Activated CD4-positive, alpha-beta T cell treated with anti-CD3 and anti-CD28 coated beads for 1 hour (primary cell): ENCODE results near the gene FBXL20.
"Not testable (repeated sequence)": the region's sequence is repeated elsewhere in the genome, so short reads cannot be mapped to it uniquely, and the experiment has no call there.

Source experiments
- DNase-seq: peaks from one replicate; pipeline ENCODE4 v3.0.0-alpha.2; 2020

FBXL20 gene

DNA sequence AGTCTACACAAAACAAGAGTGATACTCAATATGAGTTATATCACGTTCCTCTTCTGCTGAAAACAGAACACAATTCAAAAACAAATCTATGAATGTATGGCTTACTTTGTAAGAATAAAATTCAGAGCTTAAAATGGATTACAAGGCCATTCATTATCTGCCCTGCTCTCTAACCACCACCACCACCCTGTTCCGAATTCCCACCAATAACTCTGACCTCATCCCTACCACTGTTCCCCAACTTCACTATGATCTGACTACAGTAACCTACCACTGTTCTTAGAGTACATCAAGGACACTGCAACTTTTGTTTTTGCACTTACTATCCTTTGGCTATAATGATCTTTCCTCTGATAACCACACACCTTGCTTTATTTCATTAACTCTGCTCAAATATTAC, 21.3 kb downstream of the FBXL20 start:
- DNase-seq = no peak

DNA sequence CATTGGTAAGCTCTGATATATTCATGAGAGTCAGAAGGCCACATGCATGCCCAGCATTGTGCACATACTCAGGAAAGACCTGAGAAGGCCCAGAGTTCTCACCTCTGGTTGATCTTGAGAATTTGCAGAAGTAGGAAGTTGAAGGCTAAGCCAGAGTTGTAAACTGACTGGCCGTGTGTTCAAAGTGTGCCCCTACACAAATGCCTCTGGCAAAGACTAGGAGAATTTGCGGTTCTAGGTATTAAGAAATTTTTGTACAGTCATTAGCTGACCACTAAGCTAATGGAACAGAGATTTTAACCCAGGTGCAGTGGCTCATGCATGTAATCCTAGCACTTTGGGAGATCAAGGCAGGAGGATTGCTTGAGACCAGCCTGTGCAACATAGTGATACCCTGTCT, 25.0 kb downstream of the FBXL20 start:
- DNase-seq = no peak

DNA sequence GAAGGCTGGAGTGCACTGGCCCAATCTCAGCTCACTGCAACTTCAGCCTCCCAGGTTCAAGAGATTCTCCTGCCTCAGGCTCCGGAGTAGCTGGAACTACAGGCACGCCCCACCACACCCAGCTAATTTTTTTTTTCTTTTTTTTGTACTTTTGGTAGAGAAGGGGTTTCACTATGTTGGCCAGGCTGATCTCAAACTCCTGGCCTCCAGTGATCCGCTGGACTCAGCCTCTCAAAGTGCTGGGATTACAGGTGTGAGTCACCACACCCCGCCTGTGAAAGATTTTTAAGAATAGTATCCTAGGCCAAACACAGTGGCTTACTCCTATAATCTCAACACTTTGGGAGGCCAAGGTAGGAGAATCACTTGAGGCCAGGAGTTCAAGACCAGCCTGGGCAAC, 33.6 kb downstream of the FBXL20 start:
- not testable (repeated sequence) for DNase-seq

DNA sequence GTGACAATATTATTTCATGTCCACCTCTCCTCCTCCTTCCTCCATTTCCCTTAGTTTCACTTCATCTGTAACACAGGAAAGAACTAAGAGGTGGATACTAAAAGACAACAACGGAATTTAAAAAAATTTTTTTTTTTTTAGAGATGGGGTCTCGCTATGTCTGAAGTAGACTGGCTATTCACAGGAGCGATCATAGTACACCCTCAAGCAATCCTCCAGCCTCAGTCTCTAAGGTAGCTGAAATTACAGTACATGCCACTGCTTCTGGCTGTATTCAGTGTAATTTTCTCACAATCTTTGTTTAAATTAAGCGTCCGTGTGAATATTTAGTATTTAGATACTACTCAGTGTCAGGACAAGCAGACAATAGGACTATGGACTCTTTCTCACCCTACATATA, 35.6 kb downstream of the FBXL20 start:
- DNase-seq = no peak

DNA sequence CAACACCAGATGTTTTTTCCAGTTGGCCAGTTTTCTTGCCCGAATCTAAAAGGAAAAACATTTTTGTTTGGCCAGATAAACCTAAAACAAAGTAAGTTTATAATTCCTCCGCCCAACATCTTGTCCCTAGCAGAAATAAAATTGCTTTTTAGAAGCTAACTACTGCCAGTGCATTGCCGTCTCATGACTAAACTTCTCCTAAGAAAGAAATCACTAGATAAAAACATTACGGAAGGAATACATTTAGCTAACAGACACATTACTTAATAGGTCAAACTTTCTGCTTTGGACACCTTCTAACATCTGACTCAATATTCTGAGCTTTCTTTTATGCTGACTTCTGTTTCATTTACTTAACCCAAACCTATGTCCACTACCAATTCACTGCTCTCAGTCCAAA, 36.2 kb downstream of the FBXL20 start:
- no peak for DNase-seq

DNA sequence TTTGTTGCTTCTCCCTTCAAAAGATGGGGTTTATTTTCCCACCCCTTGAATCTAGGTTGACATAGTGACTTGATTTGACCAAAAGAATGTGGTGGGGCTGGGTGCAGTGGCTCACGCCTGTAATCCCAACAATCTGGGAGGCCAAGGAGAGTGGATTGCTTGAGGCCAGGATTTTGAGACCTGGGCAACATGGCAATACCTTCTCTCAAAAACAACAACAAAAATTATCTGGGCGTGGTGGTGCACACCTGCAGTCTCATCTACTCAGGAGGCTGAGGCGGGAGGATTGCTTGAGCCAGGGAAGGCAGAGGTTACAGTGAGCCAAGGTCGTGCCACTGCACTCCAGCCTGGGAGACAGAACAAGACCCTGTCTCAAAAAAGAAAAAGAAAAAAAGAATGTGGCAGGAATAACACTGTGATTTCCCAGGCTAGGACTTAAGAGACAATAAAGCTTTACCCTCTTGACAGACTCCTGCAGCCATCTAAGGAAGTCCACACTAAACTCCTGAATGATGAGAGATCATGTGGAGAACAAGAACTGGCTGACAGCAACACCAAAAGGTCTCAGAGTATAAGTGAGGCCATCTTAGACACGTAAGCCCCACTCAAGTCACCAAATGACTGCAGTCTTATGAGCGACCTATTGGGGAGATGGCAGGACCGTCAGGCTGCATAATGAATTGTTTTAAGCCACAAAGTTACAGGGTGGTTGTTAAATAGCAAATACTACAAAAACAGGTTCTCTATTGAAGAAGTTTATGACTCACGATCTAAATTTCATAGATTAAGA, 37.0 kb downstream of the FBXL20 start:
- DNase-seq = no peak

DNA sequence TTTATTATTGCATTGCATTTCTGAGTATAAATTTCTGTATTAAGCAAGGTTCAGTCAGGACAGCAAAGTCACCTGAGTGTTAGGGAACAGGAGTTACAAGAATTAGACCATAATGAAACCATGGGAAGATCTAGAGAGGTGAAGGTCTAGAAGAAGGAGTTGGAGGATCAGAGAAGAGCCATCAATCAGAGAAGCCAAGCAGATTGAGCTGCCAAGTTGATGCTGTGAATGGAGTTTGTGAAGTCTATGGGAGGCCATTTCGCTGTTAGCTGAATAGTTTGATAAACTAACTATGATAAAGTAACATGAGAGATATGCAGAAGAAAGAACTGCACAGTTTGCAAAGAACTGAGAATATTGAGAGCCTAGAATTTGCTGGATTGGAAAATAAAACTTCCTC, 40.4 kb downstream of the FBXL20 start:
- no peak for DNase-seq

DNA sequence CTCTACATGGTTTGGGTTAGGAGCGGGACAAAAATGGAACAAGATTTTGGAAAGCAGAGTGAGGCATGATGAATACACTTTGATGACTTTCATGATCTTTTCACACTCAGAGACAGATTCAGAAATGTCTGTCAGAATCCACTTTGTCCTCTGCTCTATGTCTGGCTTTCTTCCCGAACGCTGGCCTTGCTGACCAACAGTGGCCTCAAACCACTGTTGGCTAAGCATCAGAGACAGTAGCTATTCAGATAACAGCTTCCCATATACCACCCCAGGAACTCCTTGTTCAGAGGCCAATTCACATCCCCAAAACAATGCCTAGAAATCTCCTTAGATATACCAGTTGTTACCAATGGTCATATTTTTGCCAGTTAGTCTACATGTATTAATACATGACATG, 40.9 kb downstream of the FBXL20 start:
- DNase-seq = no peak

DNA sequence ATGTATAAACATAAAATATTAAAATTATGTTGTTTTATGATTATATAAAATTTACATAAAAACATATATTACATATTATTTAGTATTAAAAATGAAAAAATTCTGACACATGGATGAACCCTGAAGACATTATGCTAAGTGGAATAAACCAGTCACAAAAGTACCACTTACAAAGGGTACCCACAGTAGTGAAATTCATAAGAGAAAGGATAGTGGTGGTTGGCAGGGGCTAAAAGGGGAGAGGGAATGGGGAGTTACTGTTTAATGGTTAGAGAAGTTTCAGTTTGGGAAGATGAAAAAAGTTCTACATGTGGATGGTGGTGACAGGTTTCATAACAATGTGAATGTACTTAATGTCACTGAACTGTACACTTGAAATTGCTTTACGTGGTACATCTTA, 41.4 kb downstream of the FBXL20 start:
- no peak for DNase-seq

DNA sequence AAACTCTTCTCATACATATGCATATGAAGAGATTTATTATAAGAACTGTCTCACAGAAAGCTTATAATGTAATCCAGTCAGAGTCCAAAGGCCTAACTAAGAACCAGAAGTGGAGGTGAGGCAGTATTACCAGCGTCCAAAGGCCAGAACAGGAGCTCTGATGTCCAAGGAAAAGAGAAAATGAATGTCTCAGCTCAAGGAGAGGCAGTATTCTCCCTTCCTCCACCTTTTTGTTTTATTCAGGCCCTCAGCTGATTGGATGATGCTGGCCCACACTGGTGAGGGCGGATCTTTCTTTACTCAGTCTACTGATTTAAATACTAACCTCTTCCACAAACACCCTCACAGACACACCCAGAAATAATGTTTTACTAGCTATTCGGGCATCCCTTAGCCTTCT, 43.4 kb downstream of the FBXL20 start:
- DNase-seq = no peak

DNA sequence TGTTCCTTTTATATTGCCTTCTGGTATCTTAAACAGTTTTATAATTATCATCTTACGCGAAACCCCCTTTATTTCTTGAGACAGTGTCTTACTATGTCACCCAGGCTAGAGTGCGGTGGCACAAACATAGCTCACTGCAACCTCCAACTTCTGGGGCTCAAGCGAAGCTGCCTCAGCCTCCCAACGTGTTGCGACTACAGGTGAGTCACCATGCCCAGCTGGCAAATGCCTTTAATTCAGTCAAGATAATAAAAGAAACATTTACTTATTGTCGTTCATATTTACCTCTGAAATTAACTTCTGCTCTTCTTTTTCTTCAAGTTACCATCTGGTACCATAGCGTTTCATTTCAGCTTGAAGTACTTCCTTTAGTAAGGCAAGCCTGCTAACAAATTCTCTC, 43.9 kb downstream of the FBXL20 start:
- DNase-seq = no peak

DNA sequence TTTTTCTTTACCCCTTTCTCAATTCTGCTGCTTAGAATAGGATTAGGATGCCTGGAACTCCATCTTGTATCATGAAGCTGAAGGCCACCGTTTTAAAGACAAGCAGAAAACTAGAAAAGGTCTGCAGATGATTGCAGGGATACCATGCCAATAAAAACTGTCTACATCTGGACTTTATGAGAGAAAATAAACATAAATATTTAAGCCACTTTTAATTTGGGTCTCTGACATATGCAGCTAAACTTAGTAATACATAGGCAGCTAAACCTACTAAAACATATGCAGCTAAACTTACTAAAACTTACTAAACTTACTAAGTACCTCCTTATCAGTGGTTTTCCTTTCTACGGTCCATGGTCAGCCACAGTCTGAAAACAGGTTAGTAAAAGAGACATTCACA, 48.4 kb downstream of the FBXL20 start:
- no peak for DNase-seq

DNA sequence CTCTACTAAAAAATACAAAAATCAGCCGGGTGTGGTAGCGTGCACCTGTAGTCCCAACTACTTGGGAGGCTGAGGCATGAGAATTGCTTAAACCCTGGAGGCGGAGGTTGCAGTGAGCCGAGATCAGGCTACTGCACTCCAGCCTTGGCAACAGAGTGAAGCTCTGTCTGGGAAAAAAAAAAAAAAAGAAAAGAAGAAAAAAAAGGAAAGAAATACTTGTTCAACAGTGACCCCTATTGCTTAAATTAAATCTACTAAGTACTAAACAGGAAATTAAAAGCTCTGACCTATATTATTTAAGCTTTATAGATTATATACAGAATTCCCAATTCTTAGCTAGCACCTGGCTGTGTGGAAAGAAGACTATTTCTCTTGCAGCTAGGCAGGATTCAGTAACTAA, 48.9 kb downstream of the FBXL20 start:
- no peak for DNase-seq

DNA sequence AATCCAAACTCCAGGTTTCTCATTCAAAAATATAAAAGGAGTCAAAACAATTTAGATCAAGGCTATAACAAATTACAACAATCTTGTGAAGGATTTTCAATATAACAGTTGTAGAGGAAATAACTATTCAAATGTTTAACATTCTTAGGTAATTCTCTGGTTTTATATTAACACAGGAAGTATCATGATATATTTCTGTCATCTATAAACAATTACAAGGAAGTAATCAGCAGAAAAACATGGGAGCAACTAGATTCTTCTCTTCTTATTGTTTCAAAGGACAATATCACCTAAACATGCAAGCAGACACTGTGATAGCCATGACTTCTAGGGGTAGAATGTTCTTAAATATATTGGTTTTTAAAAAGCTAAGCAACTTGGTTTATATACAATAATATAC, 49.9 kb downstream of the FBXL20 start:
- no peak for DNase-seq

DNA sequence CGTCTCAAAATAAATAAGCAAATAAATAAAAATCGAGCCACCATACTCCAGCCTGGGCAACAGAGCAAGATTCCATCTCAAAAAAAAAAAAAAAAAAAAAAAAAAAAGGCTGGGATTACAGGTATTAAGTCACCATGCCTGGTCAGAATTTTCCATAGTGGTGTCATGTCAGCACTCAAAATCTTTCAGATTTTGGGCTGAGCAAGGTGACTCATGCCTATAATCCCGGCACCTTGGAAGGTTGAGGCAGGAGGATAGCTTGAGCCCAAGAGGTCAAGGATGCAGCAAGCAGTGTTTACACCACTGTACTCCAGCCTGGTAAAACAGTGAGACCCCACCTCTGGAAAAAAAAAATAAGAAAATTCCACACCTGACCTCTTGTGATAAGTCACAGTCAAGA, 52.2 kb downstream of the FBXL20 start:
- no peak for DNase-seq

DNA sequence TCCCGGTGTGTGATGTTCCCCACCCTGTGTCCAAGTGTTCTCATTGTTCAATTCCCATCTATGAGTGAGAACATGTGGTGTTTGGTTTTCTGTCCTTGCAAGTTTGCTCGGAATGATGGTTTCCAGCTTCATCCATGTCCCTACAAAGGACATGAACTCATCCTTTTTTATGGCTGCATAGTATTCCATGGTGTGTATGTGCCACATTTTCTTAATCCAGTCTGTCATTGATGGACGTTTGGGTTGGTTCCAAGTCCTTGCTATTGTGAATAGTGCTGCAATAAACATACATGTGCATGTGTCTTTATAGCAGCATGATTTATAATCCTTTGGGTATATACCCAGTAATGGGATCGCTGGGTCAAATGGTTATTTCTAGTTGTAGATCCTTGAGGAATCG, 54.6 kb downstream of the FBXL20 start:
- not testable (repeated sequence) for DNase-seq

DNA sequence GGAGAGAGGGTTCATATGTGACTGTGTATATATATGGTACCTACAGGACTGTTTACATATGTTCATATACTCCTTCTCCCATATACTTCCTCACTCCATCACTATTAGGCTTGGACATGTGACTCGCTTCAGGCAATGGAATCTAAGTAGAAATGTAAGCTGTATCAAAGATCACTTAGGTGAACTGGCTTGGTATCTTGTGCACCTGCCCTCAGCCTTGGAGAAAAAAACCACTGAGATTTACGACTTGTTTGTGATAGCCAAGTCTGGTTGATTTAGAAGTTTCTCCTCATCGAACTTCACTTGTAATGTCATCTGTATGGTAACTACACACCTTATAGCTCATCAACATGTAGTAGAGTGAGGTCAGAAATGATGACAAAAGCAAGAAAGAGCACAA, 59.9 kb downstream of the FBXL20 start:
- no peak for DNase-seq

DNA sequence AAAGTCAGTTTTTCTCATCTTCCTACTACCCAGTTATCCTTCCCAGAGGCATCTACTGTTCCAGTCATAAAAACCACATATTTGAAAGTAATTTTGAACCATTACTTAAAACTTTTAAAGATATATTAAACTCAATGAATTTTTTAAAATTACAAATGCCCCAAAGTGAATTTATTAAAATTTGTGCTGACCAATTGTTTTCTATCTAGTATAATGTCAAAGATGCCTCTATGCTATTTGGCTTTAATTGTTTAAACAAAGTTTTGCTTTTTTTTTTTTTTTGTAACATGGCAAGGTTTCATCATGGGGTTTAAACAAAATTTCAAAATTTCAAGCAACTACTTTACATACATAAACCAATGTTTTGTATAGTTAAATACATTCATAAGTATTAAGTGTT, 60.7 kb downstream of the FBXL20 start:
- DNase-seq = no peak

DNA sequence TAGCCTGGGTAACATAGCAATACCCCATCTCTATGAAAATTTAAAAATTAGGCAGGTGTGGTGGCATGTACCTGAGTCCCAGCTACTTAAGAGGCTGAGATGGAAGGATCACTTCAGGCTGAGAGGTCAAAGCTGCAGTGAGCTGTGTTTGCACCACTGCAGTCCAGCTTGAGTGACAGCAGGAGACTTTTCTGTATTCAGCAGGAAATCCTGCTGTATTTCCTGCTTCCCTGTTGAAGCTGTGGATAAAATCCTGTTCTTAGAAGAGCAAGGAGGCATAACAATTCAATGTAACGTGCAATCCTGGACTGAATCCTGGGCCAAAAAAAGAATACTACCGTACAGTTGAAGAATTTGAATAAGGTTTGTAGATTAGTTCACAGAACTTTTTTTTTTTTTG, 62.2 kb downstream of the FBXL20 start:
- no peak for DNase-seq

DNA sequence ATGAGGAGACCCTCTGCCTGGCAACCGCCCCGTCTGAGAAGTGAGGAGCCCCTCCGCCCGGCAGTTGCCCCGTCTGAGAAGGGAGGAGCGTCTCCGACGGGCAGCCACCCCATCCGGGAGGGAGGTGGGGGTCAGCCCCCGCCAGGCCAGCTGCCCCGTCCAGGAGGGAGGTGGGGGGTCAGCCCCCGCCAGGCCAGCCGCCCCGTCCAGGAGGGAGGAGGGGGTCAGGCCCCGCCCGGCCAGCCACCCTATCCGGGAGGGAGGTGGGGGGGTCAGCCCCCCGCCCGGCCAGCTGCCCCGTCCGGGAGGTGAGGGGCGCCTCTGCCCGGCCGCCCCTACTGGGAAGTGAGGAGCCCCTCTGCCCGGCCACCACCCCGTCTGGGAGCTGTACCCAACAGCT, 63.8 kb downstream of the FBXL20 start:
- not testable (repeated sequence) for DNase-seq

DNA sequence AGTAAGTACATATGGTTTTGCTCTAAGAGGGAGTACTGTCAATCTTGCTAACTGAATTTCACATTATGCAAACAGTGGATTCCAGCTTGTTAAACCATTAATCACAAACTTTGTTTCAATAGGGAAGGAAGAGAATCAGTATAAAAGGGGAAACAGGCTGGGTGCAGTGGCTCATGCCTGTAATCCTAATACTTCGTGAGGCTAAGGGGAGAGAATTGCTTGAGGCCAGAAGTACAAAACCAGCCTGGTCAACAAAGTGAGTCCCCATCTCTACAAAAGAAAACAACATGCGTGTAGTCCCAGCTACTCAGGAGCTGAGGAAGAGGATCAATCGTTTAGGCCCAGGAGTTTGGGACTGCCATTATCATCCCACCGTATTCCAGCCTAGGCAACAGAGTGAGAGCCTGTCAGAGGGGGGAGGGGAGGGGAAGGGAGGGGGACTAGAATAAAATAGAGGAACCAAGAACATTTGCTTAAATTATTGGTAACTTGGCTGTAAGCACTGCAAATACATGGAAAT, 65.7 kb downstream of the FBXL20 start:
- no peak for DNase-seq

DNA sequence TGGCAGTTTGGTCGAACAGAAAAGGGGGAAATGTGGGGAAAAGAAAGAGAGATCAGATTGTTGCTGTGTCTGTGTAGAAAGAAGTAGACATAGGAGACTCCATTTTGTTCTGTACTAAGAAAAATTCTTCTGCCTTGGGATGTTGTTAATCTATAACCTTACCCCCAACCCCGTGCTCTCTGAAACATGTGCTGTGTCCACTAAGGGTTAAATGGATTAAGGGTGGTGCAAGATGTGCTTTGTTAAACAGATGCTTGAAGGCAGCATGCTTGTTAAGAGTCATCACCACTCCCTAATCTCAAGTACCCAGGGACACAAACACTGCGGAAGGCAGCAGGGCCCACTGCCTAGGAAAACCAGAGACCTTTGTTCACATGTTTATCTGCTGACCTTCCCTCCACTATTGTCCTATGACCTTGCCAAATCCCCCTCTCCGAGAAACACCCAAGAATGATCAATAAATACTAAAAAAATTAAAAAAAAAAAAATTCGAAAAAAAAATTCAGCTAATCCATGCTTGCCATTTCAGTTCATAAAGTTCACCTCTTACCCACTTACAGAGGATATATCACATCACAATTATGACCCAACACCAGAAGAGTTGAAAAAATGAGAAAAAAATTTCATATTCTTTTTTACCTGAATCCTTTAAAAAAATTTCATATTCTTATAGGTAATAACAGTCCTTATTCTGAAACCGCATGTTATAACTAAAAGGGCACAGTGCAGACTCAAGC, 67.2 kb downstream of the FBXL20 start:
- DNase-seq = not testable (repeated sequence)

DNA sequence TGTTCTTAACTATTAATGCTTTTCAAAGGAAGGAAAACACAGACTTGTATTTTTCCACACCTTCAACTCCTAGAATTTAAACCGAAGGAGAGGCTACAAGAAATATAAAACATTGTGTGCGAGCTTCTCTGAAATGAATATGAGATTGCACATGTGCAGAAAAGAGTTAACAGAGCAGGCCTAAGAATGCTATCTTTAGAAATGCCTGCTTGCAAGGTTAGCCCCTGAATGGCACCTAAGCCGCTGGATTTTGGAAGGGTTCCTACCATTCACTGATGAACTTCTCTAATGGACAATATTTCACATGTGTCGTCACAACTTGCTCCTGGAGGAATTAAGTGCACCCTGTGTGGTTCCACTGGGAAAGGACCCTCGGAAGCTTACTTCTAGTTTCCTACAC, 69.3 kb downstream of the FBXL20 start:
- DNase-seq = no peak

DNA sequence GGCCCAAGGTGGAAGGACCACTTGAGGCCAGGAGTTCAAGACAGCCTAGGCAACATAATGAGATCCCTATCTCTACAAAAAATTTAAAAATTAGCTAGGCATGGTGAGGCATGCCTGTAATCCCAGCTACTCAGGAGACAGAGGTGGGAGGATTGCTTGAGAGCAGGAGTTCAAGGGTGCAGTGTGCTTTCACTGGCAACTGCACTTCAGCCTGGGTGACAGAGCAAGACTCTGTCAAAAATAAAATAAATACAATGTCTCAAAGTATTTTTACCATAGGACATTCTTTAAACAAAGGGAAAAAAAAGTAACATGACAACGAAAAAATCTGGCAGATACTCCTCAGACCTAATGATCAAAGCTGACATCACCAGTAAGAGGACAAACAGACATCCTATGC, 72.6 kb downstream of the FBXL20 start:
- DNase-seq = no peak

DNA sequence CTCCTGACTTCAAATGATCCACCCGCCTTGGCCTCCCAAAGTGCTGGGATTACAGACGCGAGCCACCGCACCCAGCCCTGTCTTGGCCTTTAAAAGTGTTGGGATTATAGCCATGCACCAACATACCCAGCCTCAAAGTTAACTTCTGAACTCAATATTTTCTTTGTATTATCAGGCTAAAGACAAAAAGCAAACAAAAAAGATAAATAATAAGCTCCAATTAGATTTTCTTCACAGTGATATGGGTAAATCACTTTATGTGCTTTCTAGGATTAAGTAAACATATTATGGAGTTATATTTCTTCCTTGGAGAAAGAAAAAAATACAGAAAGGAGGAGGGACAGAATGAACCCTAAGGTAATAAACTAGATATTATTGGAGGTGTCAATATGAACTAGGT, 74.3 kb downstream of the FBXL20 start:
- no peak for DNase-seq
